Stimulated activated CD8-positive, alpha-beta memory T cell treated with anti-CD3 and anti-CD28 coated beads, Interleukin-2, amount 100 ng/mL, for 48 hours (primary cell): ENCODE data around the gene TBL1Y.
"Not testable (repeated sequence)": the region's sequence is repeated elsewhere in the genome, so short reads cannot be mapped to it uniquely, and the experiment has no call there.

Experiments
- DNase-seq, 2 donors: peaks; one replicate each; pipeline ENCODE4 v3.0.0-alpha.2; 2020; ENCODE audit warnings: low read depth in 2 of 2

Gene TBL1Y

DNA sequence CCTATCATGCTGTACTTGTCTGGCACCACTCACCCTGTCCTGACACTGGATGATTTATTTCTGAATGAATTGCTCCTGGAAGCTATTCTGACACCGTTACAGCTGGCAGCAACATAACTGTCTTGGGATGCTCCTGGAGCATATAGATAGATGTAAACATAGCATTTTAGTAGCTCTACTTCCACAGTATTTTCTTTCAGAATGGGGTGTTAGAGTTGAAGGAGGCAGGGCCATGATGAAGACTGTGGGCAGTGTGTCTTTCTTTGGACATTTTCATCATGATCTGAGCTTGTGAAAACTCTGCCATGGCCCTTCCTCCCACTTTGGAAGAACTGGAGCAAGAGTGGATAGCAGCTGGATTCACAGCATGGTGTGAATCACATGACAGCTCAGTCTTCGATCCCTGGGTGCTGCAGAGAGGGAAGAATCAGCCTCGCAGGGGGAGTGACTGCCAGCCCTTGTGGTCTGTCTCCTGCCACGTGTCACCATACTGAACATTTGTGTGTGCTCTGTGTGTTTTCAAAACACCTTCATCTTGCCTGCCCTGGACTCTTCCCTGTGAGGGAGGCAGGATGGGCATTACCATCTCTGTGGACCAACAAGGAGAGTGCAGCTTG, 61.9 kb downstream of the TBL1Y start:
- no peak for DNase-seq

DNA sequence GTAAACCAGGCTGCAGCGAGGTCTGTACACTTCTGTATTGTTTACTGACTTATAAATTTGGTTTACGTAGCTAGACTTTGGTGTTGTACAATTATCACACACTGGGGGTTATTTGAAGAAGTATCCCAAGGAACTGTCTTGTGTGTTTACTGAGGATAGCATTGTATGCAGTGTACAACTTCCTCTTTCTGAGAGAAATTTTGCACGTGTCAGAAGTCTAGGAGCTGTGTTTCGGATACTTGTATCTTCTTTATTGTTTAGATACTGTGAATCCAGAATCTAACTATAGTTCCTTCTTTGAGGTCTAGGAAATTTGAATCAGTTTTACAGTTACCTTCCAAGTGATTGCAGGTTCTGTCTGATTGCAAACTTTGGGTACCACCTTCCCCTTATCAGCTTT, 64.5 kb downstream of the TBL1Y start:
- no peak for DNase-seq

DNA sequence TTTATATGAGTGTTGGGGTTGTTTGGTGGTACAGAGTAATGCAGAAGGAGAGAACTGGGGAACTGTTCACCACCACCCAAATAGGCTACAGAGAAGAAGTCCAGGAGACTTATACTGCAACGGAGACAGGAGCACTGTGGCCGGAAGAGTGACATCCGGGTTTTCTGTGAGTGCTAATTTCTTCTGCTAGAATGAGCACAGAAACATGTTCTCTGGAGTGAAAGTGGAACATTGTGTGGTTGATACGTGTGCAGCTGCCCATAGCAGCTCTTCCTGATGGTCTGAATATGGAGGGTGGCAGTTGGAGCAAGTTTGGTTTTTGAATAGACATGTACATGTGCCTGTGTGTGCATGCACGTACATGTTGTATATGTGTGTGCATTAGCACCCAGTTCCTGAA, 67.3 kb downstream of the TBL1Y start:
- no peak for DNase-seq

DNA sequence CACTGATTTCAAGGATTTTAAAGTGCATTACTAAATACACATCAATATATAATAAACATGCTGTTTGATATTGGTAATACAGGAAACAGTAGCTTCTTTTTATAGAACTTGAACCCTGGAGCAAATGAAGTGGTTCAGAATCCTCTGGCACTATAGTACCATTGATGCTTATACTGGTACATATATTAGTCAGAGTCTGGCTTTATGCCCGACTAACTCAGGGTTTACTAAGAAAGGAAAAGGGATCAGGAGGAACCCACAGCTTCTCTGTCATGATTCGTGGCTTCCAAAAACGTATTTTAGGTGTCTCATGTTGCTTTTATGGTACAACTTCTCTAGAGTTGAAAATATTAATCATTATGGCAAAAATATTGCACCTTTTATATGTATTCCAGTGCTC, 72.7 kb downstream of the TBL1Y start:
- DNase-seq = no peak

DNA sequence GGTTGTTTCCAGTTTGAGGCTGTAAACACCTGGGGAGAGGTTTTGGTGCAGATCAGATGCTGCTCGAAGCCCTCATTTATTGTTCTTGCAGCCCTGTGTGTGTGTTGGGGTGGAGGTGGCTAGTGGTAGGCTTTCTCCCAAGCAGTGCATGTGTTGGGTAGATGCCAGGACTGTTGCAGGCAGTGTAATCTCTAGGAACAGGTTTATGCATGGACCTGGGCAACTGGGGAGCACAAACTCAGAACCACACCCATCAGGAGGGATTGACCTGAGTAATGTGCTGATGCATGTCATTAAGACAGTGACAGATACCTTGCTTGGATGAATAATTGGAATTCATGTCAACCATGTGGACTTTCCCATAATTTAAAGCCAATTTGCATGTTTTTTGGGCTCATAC, 77.3 kb downstream of the TBL1Y start:
- no peak for DNase-seq

DNA sequence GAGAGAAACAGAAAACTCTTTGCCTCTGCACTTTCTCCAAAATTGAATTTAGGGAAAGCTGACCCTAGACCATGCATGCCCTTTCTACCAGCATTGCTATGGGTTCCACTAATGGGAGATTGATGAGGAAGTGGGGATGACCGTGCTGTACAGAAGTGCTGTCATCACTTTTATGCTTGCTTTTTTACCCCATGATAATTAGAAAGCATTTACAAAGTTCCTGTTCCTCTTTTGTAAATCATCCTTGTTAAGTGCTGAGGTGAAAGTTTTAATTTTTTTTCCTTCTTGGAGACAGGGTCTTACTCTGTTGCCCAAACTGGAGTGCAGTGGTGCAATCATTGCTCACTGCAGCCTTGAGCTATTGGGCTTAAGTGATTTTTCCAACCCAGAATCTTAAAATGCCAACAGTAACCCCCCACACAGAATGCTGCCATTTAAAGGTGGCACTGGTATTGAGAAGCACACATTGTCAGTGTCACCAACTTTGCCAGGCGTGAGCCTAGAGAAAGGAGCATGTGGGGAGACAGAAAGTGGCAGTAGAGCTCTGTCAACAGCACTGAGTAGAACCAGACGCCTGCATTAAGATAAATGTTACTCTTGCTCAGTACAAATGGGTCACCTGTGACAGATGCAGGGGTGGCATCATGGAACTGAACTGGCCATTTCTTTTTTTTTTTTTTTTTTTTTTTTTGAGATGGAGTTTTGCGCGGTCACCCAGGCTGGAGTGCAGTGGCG, 79.6 kb downstream of the TBL1Y start:
- no peak for DNase-seq

DNA sequence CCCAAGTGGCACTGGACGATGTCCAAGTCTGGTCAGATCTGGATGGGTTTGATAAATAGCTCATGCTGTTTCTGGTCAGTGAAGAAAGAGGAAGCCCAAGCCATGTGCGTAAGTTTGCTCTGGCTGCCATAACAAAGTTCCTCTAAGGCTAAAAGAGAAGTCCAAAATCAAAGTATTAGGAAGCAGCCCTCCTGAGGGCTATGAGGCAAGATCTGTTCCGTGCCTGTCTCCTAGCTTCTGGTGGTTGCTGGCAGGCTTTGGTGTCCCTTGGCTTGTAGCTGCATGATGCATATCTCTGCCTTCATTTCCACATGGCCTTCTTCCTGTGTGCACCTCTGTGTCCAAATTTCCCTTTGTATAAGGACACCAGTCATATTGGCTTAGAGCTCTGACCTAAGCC, 81.5 kb downstream of the TBL1Y start:
- no peak for DNase-seq

DNA sequence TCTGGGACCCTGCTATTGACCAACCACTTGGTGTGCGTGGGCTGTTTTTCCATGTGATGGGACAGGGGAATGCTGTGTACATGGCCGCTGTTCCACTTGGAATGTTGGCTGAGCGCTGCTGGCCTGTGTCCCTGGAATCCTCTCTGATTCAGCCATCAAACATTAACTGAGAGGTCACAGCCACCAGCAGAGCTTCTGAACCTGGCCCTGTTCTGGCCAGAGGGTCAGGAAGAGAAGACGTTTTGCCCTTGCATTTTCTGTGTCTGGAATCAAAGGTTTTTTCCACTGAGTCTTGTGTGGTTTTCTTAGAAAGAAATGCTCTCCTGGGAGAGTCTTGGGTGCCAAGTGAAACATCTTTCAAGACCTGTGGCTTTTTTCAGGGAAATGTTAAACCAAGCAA, 85.5 kb downstream of the TBL1Y start:
- DNase-seq = no peak

DNA sequence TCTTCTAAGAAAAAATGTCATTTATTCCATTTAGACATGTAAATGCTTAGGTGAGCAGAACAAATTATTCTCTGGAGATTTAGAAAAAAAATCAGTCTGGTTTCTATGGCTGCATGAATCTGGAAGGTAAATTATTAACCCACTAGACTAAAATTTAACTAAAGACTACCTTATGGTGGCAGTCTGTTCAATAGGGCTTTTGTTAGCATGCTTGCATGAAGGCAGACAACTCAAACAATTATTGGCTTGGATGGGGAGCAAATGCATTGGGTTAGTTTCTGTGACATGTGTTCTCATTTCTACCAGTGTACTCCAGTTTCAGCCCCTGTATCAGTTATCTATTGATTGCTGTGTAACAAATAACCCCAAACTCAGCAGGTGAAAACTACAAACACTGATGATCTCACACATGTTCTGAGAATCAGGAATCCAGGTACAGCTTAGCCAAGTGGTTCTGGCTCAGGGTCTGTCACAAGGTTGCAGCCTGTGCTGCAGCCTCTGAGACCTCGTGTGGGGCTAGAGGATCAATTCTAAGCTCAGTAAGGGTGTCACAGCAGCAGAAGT, 87.1 kb downstream of the TBL1Y start:
- DNase-seq = no peak

DNA sequence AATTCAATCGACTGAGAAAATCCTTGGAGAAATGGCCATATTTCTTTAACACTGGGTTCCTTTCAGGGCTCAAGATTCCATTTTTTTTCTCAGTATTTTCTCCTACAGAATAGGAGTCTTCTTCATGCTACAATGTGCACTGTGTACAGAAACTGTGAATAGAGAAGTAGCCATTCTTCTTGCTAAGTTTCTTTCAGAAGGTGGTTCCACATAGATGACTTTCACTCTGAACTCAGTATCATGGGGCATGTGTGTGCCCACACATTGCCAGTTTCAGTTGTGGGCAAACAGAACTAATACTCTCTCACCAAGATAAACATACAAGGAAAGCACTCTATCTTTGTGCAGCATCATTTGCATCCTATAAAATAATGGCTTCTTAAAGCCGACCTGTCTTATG, 89.4 kb downstream of the TBL1Y start:
- no peak for DNase-seq

DNA sequence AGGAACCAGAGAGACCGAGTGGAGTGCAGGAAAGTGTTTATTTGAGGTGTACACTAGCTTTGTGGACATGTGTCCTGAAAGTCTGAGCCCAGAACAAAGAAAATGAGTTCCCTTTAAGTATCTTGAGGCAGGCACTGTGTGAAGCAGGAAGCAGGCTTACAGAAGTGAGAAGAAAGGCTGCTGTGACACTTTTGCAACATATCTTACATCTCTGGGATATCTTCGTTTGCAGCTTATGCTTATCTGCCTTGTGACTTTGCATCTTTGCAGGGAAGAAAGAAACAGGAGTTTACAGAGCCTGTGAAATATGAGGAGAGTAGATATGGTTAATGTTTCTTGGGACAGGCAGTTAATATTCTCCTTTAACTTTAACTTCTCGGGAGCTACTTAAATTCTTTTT, 92.1 kb downstream of the TBL1Y start:
- no peak for DNase-seq

DNA sequence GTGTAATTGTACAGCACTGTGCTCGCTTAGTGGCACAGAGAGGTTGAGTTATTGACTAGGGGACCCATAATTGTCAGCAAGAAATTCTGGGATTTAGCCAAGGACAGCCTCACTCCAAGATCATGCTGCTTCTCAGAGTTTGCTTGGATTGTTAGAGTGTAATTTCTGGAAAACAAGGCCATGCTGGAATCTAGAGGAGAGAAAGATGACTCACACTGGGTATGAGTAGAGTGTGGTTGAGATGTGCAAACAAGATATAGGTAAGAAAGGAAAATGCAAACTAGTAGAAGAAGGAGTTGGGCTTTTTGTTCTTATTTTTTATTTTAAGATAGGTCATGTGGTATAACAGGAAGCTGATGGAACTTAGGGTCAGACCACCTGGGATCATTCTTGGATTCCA, 97.4 kb downstream of the TBL1Y start:
- DNase-seq = no peak

DNA sequence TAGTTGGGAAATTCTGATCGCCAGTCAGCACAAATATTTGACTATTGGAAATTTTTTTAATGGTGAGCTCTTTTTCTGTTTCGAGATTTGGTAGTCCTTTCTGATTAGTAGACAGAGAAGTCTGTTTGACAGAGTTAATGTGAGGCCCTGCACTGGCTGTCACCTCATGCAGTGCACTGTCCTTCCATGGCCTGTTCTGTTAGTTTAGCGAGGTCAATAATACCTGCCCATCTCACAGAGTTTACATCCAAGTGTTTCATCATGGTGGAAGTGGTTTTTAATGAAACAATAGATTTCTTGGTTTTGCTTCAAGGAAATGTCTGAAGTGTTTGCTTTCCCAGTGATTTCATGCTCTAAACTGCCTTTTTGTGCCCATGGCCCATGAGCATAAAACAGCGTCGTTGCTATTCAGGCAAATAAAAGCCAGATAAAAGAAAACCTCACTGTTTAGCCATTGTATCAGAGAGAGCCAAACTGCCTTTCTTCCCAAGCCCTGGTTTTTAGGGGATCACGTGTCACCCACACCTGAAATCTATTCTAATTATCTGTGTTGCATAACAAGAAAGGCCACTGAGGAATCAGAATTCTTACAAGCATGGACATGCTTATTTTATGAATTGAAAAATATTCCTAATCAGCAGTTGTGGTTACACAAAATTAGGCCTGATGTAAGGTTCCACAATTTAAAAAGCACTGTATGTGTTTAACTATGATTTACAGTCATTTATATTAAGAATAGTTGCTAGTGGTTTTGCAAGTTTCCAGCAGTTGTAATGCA, 98.3 kb downstream of the TBL1Y start:
- DNase-seq = no peak

DNA sequence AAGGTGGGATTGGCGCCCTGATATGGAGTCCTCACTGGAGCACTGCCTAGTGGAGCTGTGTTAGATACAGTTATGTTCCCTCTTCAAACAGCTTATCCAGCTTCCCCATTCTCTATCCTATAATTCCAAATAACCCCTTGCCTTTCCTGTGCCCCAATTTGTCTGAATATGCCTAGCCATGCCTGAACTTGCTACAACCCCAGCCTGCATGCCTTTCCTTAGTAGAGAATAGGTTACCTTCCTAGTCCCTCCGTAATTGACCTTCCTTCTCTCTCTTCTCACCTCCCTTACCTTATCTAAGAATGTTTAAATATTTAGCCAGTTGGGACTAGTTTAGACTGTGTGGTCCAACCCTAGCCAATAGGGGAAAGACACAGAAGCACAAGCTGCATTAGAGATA, 102.6 kb downstream of the TBL1Y start:
- DNase-seq = no peak

DNA sequence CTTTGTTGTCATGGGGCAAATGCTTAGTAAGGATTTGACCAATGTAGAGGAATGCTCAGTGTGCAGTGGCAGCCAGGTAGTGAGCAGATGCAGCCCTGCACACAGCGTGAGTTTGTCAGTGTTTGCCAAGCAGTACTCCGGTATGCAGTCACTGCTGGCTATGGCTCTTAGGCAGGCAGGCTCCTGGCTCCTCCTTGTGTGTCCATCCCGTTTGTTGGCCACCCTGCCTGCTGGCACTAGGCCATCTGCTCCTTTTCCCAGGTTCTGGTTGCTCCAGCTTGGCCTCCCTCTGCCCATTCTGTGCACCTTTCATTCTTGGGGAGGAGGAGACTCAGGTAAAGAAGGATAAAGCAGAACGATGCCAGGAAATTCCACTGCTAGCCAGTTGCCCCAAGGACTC, 106.0 kb downstream of the TBL1Y start:
- DNase-seq = no peak

DNA sequence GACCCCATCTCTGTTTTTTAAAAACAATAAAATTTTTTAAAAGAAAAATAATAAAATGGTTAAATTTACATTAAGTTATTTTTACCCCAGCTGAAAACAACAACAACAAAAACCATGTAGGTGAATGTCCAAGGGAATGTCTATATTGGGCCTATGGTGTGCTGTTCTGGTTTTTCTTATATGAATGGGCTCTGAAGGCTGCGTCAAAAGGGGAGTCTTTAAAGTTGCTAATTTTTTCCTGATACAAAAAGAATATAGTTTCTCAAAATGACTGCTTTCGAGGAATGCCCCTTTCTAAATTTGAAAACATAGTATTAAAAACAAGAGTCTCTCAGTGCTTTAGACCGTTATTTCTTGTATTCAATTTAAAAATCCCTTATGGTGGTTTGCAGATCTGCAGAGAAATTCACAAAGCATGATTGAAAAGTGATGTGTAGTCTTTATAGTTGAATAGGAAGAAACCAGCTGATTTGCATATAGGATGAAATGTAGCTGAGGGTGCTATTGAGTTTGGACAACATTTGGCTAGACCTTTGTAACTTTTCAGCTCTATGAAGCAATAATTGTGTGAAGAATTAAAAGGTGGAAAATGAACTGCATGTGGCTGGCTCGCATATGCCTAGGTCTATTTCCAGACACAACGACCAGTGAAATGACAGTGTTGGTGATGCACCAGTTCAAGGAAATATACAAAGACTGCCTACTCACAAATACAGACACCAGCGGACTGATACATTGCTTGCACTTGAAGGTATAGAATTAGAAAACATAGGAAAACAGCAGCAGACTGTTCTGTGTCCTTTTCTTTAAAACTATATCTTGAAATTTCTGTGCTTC, 107.0 kb downstream of the TBL1Y start:
- DNase-seq = no peak

DNA sequence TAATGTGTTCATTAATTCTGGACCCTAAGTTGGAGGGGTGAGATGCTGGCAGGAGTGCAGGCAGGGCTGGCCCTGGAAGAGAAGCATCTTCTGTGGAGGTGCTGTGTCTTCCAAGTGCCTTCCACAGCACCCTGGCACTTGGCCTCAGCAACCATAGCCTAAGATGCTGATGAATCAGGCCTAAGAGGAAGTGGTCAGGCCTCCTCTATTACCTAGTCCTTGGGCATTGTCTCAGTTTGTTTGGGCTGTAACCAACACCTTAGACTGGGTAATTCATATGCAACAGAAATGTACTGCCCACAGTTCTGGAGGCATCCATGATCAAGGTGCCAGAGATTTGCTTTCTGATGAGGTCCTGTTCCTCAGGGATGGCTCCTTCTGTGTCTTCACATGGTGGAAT, 128.5 kb downstream of the TBL1Y start:
- DNase-seq = no peak

DNA sequence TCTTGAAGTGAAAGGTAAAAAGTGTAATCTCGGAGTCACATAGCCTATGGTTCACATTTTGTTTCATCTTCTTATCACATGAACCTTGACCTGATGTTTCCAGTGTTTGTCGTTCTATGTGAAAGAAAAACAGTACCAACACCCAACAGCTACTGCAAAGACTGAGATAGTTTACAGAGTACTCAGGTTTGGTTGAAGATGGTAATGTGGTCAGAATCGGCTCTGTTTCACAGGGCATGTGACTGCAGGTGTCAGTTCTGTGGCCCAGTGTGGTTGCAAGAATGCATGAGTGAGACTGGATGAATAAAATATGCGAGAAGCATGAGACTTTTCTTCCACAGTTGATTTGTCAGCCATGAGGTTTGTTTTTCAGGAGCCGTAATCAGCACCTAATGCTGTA, 130.2 kb downstream of the TBL1Y start:
- DNase-seq = no peak

DNA sequence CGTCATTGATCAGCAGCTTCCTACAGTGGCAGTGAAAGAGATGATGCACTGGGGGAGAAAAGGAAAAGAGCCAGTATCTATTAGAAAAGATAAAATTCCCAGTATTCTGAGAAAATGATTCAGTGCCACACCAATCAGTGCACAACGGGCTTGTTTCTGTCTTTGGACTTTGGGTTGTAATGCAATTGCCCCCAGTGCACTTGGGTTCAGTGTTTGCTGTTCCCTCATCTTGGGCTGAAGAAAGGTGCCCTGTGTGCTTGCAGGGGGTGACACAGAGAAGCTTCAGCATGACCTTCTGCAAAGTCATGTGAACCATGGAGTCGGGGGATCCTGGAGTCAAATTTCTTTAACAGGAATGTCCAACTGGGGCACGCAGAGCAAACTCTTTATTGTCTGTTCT, 131.5 kb downstream of the TBL1Y start:
- DNase-seq = no peak

DNA sequence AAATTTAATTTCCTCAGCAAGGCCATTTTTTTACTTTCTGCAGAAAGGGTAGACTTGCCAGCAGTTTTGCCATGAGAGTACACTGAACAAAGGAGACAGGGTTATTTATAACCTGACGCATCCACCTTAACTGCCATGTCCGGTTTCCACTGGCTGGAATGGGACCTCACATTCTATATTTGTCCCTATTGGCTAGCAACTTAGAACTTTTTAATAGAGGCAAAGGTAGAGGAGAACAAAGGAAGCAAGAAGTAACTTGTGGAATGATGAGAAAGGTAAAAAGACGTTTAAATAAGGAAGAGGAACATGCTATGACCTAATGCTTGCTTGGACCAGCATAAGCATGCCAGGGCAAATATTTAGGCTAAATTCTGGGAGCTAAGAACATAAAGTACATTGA, 142.0 kb downstream of the TBL1Y start:
- not testable (repeated sequence) for DNase-seq

DNA sequence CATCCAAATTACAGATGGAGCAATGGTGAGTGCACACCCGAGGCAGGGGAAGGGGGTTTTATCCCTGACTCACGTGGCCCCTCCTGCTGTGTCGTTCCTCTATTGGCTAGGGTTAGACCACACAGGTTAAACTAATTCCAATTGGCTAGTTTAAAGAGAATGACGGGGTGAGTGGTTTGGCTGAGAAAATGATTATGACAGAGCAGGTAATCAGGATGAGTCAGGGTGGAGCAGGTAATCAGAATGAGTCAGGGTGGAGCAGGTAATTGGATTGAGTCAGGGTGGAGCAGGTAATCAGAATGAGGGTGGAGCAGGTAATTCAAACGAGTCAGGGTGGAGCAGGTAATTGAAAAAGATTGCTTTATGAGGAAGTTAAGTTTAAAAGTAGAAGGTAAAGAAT, 146.4 kb downstream of the TBL1Y start:
- no peak for DNase-seq

DNA sequence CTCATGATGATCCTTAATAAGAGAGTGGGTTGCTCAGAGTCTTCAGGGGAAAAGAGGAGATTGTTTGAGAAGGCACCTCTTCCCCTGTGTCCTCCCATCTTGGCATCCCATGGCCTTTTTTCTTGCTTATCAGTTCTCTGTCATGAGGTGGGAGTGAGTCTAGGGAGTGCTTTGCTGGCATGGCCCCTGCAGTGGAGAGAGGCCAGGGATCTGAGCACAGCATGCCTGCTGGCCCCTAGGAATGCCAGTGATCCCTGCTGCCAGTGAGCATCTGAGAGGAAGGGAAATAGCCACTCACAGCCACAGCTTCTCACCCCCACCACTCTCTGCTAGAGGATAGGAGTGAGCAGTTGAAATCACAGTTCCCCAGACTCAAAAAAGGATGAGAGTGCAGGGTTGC, 168.2 kb downstream of the TBL1Y start:
- DNase-seq = no peak
